Esophagus muscularis mucosa (tissue), 3 donors: Measurements from ENCODE around the gene PNPLA3.

ENCODE experiments used
- CTCF ChIP-seq, 3 experiments: fragments of 200-600 bp in 2 of 3; fragments of 450-650 bp in 1 of 3; sonication (generic) in 2 of 3; IDR thresholded peaks; one replicate each; pipeline ENCODE4 v1.5.1; 2017 to 2019; ENCODE audit warnings: antibody characterized with exemption in 3 of 3, mild to moderate bottlenecking in 2 of 3, moderate library complexity in 1 of 3
- POLR2A ChIP-seq: fragments of 450-650 bp; IDR thresholded peaks from one replicate; pipeline ENCODE4 v1.6.1; 2017; ENCODE audit warnings: antibody characterized with exemption, moderate library complexity, mild to moderate bottlenecking, low read depth
- POLR2AphosphoS5 ChIP-seq, 2 donors: sonication (generic); formaldehyde crosslinking; IDR thresholded peaks; one replicate each; pipeline ENCODE4 v1.6.1; 2017; ENCODE audit warnings: antibody characterized with exemption in 2 of 2

GRCh38 chr22:43923631-43924464, at the start of gene PNPLA3:
- TF ChIP-seq CTCF (IDR thresholded peaks at IDR 0.05) = no peak
- TF ChIP-seq POLR2AphosphoS5 (IDR thresholded peaks at IDR 0.05) = peak; percentile 54 to 64
- TF ChIP-seq POLR2A = no peak
